GDM1 (cell line): Measurements from ENCODE around the gene SEC22A.
"Not testable (repeated sequence)": the region's sequence is repeated elsewhere in the genome, so short reads cannot be mapped to it uniquely, and the experiment has no call there.

Source experiments
- DNase-seq: peaks from one replicate; lab custom pipeline; 2025; lab: John Stamatoyannopoulos, UW

Gene SEC22A

DNA sequence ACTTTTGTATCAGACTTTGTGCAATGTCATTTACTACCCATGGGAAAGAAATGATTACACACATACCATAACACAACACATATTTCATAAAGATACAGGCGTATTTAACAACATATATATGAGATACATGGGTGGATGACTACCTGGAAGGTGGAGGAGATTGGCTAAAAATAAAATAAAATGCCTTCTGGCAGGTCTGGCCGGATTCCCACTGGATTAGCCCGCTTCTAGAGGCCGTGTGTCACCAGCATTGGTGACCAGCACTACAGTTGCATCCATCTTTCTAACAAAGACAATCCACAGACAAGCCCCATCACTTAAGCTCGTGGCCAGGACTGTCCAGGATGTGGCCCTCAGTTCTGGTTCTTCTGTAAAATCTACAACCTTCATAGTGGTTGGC, 21.0 kb upstream of the SEC22A start:
- no peak for DNase-seq

DNA sequence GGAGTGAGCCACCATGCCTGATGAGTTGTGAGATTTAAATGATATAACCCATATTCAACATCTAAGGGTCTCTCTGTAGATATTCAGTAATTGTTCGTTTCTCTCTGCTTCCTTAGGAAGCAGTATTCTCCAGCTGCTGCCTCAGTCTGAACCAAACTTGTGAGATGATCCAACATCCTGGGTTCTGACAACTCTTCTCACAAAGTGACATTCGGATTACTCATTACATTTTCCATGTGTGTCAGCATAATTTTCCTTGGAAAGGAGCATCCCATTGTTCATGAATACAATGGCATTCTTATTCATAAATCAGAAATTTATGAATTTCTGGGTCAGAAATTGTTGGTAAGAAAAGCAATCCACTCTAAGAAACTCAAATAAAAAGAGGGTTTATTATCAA, 15.0 kb upstream of the SEC22A start:
- DNase-seq: no peak

DNA sequence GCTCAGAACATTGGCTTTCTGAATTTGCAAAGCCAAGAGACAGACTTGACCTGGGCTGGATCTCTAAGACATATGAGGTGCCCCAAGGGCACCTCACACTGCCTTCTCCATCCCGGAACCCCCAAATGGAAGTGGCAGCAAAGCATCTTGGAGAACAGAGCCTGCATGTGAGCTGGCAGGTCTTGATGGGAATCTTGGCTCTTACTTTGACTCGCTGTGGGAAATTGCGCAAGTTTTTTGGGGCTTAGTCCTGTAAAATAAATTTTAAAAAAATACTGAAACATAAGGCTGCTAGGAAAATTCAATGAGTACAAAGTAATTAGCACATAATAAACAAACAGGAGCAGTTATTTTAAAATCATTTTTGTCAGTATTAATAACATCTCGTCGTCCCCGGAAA, 13.7 kb upstream of the SEC22A start:
- DNase-seq: no peak

DNA sequence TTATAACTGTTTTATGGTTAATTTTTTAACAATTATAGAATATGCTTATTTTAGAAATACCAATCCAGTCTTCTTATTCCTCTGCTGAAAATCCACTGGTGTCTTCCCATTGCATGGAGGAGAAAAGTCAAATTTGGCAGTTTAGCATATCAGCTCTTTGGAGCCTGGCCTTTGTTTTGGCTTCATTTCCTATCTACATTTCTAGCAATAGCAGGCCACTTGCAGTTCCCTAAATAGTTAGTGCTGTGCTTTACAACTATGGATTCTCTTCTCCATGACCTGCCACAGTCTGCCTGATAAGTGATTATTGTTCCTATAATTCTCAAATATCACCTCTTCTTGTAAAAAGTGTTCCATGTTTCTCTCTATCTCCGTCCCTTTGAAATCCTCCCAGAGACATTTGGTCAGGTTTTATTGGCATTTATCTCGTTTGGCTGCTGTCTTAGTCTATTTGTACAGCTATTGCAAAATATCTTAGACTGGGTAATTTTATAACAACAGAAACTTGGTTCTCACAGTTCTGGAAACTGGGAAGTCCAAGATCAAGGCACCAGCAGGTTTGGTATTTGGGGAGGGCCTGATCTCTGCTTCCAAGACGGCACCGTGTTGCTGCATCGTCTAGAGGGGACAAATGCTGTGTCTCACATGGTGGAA, 8.2 kb upstream of the SEC22A start:
- no peak for DNase-seq

DNA sequence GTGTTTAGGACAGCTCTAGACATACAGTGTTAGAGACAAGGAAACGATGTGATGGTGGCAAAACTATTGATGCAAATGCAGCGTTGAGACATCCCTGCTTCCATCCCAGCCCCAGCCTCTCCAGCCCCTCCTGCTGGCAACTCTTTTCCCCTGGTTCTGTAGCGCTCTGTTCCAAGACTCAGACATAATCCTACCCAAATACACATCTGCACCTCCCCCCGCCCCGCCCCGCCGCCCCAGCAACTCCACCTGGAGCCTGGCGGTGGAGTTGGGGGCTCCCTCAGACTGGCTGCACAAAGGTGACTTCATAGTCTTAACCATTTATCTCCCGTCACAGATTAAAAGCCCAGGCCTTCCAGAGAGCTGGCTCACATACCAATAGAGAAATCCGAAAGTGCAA, 7.2 kb upstream of the SEC22A start:
- DNase-seq: no peak

DNA sequence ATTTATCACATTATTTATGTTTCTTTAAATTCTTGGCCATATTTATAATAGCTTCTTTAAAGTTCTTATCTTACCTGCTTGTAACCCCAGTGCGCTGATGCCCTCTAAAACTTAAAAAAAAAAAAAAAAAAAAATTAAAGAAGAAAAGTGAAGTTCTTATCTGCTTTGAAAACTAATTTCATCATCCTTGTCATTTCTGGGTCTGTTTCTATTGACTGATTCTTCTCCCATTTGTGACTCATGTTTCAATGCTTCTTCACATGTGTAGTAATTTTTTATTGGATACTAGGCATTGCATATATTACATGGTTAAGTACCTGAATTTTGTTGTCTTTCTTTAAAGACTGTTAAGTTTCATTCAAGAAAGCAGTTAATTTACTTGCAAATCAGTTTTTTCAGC, 3.4 kb upstream of the SEC22A start:
- no peak for DNase-seq

DNA sequence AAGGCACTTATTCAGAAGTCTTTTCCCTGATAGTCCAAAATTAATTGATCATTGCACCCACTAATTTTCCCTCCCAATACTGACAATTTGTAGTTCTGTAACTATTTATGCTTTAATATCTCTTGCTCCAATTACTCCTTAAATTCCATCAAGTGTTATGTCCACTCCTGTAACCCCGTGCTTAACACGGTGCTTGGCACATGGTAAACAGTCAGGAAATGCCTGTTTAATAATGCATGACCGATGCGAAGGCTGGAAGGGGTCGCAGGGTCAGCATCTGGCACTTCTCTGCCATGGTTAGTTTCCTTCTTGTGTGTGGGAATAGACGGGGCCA, 553 bp upstream of the SEC22A start:
- DNase-seq: no peak

DNA sequence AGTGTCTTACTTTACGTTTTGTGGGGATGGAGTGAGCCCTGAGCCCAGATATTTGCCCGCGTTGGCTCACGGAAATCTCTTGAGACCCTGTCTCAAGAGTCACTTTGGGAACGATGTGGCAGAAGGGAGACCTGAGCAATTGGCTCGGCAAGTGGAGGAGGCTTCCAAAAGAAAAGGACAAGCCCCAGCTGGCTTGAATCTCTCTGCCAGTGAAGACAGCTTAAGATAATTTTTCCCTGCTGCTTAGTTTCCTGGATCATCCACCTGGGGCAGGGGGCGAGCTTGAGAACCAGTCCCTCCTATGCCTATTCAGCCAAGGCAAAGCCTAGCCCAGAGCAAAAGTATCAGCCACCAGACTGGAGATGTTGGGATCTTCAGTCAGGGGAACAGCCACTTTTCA, 708 bp downstream of the SEC22A start:
- no peak for DNase-seq

DNA sequence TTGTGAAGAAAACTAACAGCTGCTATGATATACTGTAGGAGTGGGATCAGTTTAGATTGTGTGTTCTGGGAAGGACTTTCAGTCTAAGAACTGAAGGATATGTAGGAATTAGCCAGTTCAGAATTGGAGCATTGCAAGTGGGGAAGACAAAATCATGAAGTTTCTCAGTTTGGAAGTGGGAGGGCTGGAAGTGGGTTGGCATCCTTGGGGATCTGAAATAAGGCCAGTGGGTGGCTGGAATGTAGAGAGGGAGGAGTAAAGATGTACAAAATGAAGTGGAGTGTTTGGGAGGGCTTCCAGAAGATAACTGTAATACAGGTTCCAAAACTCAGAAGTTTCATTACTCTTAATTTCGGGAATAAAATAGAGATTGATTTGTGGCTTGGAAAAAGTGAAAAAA, 17.2 kb downstream of the SEC22A start:
- DNase-seq: no peak

DNA sequence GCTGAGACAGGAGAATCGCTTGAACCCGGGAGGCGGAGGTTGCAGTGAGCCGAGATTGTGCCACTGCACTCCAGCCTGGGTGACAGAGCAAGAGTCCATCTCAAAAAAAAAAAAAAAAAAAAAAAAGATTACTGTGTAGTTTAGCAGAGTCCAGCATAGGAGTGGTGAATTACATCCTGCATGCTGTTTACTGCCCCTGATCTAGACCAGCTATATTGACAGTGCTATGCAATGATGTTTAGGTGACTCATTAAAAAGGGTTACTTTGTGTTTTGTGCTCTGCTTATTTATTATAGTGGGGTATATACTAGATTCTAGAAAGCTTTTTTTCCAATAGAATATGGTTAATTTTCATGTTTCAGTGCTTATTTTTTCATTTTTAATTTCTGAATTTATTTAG, 19.6 kb downstream of the SEC22A start:
- not testable (repeated sequence) for DNase-seq

DNA sequence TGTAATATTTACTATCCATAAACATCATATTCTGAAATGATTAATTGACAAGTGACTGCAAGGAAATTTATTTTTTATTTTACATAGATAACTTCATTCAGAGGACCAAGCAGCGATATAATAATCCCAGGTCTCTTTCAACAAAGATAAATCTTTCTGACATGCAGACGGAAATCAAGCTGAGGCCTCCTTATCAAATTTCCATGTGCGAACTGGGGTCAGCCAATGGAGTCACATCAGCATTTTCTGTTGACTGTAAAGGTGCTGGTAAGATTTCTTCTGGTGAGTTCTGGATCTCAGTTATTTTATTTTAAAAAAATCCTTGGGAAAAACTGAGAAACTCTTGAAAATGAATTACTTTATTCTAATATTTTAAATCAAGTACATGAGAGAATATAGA, 23.3 kb downstream of the SEC22A start:
- no peak for DNase-seq

DNA sequence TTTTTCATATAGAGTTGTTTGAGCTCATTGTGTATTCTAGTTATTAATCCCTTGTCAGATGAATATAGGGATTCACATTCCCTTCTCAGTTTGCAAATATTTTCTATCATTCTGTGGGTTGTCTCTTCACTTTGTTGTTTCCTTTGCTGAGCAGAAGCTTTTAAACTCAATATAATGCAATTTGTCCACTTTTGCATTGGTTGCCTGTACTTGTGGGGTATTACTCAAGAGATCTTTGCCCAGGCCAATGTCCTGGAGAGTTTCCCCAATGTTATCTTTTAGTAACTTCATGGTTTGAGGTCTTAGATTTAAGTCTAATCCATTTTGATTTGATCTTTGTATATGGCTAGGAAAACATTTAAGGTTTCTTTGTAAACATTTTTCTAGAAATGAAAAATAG, 24.8 kb downstream of the SEC22A start:
- DNase-seq: no peak

DNA sequence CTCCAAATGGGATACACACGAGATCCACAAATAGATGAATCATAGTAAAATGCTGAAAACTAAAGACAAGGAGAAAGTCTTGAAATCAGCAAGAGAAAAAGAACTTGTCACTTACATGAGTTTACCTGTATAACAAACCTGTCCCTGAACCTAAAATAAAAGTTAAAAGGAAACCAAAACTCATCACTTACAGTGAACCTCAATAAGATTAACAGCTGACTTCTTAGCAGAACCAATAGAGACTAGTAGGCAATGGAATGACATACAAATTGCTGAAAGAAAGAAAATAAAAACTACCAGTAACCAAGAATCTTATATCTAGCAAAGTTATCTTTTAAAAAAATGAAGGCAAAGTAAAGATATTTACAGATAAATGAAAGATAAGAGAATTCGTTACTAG, 27.4 kb downstream of the SEC22A start:
- DNase-seq: no peak

DNA sequence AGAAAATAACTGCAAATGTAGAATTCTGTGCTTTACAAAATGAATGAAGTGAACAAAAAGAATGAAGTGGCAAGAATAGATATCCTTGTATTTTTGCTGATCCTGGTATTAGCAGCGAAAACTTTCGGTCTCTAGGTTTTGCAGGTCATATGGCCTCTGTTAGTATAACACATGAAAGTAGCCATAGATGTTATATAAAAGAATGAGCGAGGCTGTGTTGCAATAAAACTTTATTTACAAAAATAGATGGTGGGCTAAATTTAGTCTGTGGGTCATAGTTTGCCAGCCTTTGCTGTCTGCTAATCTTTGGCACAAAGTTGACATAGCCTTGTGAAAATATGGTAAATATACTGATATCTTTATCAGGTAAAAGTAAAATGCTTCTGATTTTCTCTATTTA, 35.2 kb downstream of the SEC22A start:
- no peak for DNase-seq

DNA sequence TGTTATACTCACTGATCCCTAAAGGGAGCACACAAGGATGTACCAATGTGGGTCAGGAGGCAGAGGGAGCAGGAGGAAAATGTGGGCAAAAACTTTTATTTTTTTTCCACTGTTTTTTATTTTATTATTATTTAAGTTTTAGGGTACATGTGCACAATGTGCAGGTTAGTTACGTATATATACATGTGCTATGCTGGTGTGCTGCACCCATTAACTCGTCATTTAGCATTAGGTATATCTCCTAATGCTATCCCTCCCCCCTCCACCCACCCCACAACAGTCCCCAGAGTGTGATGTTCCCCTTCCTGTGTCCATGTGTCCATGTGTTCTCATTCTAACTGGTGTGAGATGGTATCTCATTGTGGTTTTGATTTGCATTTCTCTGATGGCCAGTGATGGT, 37.4 kb downstream of the SEC22A start:
- not testable (repeated sequence) for DNase-seq

DNA sequence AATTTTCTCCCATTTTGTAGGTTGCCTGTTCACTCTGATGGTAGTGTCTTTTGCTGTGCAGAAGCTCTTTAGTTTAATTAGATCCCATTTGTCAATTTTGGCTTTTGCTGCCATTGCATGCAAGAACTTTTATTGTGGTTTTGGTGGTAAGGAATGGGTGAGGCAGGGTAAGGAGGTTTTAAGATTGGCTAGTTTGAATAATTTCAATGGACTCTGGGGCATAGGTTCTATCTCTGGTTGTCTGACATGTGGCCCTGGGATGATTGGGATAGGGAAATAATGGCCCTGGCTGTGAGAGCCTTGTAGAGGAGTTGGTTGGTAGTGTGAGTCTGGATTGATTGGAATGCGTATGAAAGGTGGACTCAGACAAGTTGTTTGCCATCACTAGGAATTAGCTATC, 38.0 kb downstream of the SEC22A start:
- DNase-seq: no peak

DNA sequence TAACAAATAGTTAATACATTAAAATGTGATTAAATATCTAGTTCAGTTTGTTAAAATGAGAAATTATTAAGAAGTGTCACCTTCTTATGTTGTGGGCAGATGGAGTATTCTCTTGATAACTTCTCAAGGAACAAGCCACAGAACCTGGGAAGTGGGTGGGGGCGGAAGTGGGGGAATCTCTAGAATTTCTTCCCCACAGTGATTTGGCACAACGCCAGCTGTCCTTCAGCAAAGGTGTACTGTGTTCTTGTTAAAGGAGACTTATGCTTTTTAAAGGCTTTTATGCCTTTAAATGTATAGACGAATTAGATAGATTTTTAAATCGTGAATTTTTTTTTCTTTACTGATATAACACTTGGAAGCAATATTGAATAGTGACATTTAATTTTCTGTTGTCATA, 42.4 kb downstream of the SEC22A start:
- no peak for DNase-seq

DNA sequence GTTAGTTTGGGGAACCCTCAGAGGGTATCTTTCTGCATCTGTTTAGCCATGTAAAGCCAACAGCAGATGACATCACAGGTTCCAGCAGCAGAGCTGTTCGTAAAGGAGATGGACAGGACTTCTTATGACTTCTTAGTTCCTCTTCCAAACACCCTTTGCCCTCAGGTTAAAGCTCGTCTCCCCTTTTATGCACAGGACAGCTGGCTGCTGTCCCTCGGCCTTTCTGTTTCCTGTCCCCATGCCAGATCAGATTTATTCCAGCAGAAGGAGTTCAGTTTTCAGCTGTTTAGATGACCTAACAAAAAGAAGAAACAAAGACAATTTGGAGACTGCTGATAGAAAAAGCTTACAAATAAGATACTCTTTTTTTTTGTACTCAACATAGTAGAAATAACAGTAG, 45.1 kb downstream of the SEC22A start:
- no peak for DNase-seq

DNA sequence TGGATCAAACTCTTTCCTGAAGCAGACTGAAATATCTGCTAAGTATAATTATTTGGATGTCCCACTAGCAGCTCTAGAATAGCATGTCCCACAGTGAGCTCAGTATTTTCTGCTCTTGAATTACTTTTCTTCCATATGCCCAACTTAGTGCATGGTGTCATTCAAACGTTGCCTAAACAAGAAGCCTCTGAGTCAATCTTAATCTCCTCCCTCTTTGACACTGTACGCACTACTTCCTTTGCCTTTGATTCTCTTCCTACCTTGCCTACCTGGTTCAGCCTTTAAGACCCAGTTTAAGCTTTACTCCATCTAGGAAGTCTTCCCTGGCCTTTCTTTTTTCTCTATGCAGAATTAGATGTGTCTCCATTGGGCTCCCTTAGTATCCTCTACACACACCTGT, 54.5 kb downstream of the SEC22A start:
- no peak for DNase-seq

DNA sequence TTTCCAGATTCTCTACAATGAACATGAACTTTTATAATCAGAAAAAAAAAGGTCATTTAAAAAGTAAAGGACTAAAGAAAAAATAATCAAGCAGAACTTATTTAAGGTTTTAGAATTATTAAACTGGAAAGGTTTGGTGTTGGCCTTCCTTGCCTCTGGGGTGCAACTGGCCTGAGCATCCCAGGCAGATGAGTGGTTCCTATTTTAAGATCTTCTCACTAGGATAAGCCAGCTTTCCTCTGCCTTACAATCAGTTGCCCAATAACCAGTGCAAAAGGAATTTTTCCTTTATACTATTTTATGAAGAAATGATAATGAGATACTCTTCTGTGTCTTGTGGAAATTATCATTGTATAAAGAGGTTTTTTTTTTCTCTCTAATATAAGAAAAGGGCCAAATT, 56.6 kb downstream of the SEC22A start:
- DNase-seq: no peak

DNA sequence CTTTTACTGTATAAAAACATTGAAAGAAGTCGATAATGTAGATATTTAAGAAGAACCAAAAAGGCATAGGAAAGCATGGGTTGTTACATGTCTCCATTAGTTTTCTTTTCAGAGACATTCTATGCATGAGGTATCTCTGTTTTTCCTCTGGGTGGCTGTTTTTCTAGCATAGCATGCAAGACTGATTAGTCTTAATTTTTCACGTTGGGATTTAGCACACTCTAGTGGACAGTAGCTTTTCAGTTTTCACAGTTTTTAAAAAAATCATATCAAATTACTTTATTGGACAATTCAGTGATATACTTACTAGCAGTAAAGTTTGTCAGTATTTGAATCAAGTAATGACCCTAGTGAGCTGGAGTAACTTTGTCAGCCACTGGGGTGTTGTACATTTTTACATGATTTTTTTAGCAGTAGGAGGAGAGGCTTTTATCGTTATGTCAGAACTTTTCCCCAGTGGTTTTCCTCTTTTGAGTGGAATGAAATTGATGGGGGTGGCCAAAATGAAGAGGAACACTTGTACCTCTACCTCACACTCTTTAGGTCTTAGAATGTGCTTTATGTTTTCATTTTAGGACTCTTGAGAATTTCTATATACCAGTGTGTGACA, 57.2 kb downstream of the SEC22A start:
- no peak for DNase-seq

DNA sequence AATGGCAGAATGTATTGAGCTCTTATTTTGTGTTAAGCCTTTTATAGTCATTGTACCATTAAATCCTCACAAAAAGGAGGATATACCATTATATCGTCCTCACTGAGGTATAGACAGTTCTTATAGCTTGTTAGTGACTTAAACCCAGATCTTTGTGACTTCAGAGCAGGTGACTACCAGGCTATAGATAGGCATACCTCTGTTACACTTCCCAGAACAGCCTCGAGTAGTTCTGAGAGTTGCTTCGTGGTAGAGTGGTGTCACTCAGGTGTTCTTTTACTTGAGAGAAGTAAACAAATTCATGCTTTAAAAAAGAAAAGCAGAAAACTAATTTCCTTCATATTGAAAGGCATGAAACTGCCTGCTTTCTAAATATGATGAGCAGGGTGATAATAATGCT, 59.9 kb downstream of the SEC22A start:
- DNase-seq: no peak

DNA sequence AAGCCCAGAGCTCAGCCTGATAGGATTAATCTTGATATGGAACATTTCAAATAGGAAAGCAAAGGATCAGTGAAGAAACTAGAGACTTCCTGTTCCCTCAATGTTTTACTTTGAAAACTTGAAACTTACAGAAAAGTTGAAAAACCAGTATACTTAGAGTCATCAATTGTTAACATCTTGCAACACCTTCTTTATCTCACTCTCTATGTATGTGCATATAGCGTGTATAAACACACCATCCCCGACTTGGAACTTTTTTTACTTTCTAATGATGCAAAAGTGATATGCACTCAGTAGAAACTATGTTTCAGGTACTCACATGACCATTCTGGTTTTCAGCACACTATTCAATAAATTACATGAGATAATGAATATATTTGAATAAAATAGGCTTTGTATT, 60.5 kb downstream of the SEC22A start:
- DNase-seq: no peak

DNA sequence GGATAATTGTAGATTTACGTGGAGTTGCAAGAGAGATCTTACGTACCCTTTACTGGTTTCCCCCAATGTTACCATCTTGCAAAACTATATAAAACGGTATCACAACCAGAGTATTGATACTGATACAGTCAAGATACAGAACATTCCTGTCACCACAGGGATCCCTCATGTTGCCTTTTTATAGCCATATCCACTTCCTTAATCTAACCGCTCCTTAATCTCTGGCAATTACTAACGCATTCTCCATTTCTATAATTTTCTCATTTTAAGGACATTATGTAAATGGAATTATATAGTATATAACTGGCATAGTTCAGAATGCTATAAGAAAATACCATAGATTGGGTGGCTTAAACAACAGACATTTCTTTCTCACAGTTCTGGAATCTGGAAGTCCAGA, 61.1 kb downstream of the SEC22A start:
- DNase-seq: no peak

DNA sequence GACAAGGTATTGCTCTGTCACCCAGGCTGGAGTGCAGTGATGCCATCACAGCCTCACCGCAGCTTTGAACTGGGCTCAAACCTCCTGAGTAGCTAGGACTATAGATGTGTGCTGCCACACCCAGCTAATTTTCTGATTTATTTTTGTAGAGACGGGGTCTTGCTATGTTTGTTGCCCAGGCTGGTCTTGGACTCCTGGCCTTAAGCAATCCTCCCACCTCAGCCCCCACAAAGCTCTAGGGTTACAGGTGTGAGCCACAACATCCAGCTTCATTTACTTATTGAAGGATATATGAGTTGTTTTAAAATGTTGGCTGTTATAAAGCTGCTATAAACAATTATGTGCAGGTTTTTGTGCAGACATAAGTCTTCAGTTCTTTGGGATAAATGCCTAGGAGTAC, 62.2 kb downstream of the SEC22A start:
- DNase-seq: no peak
